ENCODE measurements around the gene LPIN2. TPM values are rescaled to one million over a fixed set of nuclear protein-coding genes. Genes with fewer than 3 reads are reported as not detected.

LPIN2 gene
- total and polyA plus RNA-seq, 2 of the 13 experiments (the other 11 are each of a cell fraction or from before 2014, with no cell fraction given): 46.0 to 119 TPM

DNA sequence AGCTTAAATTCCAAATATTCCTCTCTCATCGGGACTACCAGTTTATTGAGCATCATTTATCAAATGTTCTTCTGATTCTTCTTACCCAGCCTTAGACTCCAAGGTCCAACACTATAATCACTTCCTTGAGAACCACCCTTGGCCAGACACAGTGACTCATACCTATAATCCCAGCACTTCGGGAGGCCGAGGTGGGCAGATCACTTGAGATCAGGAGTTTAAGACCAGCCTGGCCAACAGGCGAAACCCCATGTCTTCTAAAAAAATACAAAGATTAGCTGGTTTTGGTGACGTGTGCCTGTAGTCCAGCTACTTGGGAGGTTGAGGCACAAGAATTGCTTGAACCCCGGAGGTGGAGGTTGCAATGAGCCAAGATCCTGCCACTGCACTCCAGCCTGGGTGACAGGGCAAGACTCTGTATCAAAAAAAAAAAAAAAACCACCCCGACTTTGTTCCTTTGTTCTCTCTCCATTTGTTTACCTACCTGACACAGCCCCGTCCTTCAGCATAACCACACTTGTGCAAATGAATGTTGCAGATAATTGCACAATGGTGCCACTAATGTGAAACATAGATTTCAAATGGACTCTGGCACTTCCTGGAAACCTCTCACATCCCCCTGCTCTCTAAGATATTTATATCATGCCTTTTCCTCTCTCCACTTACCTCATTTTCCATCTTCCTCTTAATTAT is 38.9 kb upstream of the LPIN2 start (continued):
- TF ChIP-seq, protein P1, sequence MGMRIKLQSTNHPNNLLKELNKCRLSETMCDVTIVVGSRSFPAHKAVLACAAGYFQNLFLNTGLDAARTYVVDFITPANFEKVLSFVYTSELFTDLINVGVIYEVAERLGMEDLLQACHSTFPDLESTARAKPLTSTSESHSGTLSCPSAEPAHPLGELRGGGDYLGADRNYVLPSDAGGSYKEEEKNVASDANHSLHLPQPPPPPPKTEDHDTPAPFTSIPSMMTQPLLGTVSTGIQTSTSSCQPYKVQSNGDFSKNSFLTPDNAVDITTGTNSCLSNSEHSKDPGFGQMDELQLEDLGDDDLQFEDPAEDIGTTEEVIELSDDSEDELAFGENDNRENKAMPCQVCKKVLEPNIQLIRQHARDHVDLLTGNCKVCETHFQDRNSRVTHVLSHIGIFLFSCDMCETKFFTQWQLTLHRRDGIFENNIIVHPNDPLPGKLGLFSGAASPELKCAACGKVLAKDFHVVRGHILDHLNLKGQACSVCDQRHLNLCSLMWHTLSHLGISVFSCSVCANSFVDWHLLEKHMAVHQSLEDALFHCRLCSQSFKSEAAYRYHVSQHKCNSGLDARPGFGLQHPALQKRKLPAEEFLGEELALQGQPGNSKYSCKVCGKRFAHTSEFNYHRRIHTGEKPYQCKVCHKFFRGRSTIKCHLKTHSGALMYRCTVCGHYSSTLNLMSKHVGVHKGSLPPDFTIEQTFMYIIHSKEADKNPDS (CRISPR knock-in tag; IDR thresholded peaks at IDR 0.05): 0 out of 2 replicates have a peak, but pooled peaks have one; percentile 30
- TF ChIP-seq RFXANK (CRISPR knock-in tag; IDR thresholded peaks at IDR 0.05) (no peak), SATB2 (CRISPR knock-in tag; IDR thresholded peaks at IDR 0.05) (0 out of 2 replicates have a peak, but pooled peaks have one; percentile 45), PTBP1 (IDR thresholded peaks at IDR 0.05; ENCODE audit: low read depth, low read length, poor library complexity, severe bottlenecking) (no peak), ZNF232 (CRISPR knock-in tag; IDR thresholded peaks at IDR 0.05; ENCODE audit: borderline replicate concordance) (peak; percentile 82; the same call in 1 of the 2 replicates), TBL1XR1 (IDR thresholded peaks at IDR 0.05; ENCODE audit: borderline replicate concordance, low read length, partially characterized antibody) (peak; percentile 98), SSRP1 (CRISPR knock-in tag; IDR thresholded peaks at IDR 0.05) (peak; percentile 57; the same call in 1 of the 2 replicates), MIER2 (CRISPR knock-in tag; IDR thresholded peaks at IDR 0.05) (peak; percentile 39; the same call in 1 of the 2 replicates), ZNF12 (CRISPR knock-in tag; IDR thresholded peaks at IDR 0.05) (0 out of 2 replicates have a peak, but pooled peaks have one; percentile 71)
- TF ChIP-seq, protein P2, sequence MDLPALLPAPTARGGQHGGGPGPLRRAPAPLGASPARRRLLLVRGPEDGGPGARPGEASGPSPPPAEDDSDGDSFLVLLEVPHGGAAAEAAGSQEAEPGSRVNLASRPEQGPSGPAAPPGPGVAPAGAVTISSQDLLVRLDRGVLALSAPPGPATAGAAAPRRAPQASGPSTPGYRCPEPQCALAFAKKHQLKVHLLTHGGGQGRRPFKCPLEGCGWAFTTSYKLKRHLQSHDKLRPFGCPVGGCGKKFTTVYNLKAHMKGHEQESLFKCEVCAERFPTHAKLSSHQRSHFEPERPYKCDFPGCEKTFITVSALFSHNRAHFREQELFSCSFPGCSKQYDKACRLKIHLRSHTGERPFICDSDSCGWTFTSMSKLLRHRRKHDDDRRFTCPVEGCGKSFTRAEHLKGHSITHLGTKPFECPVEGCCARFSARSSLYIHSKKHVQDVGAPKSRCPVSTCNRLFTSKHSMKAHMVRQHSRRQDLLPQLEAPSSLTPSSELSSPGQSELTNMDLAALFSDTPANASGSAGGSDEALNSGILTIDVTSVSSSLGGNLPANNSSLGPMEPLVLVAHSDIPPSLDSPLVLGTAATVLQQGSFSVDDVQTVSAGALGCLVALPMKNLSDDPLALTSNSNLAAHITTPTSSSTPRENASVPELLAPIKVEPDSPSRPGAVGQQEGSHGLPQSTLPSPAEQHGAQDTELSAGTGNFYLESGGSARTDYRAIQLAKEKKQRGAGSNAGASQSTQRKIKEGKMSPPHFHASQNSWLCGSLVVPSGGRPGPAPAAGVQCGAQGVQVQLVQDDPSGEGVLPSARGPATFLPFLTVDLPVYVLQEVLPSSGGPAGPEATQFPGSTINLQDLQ (CRISPR knock-in tag; IDR thresholded peaks at IDR 0.05): no peak
- TF ChIP-seq, protein P3, sequence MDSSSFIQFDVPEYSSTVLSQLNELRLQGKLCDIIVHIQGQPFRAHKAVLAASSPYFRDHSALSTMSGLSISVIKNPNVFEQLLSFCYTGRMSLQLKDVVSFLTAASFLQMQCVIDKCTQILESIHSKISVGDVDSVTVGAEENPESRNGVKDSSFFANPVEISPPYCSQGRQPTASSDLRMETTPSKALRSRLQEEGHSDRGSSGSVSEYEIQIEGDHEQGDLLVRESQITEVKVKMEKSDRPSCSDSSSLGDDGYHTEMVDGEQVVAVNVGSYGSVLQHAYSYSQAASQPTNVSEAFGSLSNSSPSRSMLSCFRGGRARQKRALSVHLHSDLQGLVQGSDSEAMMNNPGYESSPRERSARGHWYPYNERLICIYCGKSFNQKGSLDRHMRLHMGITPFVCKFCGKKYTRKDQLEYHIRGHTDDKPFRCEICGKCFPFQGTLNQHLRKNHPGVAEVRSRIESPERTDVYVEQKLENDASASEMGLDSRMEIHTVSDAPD (CRISPR knock-in tag; IDR thresholded peaks at IDR 0.05): 0 out of 2 replicates have a peak, but pooled peaks have one; percentile 59
- TF ChIP-seq, protein P4, sequence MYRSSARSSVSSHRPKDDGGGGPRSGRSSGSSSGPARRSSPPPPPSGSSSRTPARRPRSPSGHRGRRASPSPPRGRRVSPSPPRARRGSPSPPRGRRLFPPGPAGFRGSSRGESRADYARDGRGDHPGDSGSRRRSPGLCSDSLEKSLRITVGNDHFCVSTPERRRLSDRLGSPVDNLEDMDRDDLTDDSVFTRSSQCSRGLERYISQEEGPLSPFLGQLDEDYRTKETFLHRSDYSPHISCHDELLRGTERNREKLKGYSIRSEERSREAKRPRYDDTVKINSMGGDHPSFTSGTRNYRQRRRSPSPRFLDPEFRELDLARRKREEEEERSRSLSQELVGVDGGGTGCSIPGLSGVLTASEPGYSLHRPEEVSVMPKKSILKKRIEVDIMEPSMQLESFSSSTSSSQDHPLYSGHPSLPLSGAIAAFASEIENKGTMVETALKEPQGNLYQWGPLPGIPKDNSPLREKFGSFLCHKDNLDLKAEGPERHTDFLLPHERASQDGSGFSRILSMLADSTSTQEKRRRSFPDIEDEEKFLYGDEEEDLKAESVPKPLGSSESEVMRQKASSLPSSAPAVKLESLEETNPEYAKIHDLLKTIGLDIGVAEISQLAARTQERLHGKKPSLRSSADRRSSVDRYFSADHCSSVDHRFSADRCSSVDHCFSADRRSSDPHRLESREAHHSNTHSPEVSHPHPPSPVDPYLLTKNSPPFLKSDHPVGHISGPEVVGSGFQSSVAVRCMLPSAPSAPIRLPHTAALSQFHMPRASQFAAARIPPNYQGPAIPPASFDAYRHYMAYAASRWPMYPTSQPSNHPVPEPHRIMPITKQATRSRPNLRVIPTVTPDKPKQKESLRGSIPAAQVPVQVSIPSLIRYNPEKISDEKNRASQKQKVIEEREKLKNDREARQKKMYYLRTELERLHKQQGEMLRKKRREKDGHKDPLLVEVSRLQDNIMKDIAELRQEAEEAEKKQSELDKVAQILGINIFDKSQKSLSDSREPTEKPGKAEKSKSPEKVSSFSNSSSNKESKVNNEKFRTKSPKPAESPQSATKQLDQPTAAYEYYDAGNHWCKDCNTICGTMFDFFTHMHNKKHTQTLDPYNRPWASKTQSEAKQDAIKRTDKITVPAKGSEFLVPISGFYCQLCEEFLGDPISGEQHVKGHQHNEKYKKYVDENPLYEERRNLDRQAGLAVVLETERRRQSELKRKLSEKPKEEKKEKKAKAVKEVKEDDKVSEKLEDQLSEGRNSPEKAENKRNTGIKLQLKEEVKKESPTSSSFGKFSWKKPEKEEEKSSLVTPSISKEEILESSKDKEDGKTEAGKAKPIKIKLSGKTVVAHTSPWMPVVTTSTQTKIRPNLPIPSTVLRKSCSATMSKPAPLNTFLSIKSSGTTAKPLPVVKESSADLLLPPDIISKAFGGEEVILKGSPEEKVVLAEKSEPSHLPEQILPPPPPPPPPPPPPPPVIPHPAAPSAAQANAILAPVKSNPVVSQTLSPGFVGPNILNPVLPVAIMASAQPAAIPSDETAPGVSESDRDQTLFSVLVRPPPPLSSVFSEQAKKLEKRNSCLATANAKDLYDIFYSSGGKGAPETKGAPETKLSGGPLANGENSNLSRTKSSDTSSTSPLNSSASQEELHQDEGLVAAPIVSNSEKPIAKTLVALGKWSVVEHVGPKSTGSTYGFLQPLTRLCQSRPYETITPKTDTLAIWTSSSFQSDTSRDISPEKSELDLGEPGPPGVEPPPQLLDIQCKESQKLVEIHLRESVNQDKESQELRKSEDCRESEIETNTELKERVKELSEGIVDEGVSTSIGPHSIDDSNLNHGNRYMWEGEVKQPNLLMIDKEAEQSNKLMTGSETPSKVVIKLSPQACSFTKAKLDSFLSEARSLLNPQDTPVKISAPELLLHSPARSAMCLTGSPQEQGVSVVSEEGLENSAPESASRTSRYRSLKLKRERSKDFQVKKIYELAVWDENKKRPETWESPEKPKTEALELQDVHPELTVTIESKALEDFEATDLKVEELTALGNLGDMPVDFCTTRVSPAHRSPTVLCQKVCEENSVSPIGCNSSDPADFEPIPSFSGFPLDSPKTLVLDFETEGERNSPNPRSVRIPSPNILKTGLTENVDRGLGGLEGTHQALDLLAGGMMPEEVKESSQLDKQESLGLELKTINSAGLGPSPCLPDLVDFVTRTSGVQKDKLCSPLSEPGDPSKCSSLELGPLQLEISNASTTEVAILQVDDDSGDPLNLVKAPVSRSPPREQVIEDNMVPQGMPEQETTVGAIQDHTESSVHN (CRISPR knock-in tag; IDR thresholded peaks at IDR 0.05): 0 out of 2 replicates have a peak, but pooled peaks have one; percentile 43

Measured in HepG2 (cell line).